NCI-H446 treated with DMSO at 0.1 percent for 48 hours (cell line): ENCODE data around the gene SLC38A4.

Experiments
- DNase-seq: peaks from one replicate; lab custom pipeline; 2025; lab: John Stamatoyannopoulos, UW

Gene SLC38A4

GRCh38 chr12:46814143-46814542 lies 11.7 kb downstream of the SLC38A4 start:
- DNase-seq, result no peak

DNA sequence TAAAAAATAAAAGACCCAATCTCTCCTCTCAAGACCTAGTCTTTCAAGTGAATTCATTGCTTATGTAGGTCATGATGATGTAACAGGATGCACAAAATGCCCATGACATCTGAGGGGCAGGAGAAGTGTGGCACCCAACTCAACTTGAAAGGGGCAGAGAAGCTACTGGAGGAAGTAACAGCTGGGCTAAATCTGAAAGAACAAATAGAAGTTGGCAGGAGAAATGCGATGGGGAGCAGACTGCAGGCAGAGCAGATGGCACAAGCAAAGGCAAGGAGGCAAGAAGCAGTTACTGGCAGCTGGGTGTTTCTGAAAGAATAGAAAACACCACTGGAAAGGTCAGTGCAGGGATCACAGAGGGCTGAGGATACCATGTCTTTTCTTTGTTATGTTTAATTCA lies 14.6 kb downstream of the SLC38A4 start:
- DNase-seq, result no peak

DNA sequence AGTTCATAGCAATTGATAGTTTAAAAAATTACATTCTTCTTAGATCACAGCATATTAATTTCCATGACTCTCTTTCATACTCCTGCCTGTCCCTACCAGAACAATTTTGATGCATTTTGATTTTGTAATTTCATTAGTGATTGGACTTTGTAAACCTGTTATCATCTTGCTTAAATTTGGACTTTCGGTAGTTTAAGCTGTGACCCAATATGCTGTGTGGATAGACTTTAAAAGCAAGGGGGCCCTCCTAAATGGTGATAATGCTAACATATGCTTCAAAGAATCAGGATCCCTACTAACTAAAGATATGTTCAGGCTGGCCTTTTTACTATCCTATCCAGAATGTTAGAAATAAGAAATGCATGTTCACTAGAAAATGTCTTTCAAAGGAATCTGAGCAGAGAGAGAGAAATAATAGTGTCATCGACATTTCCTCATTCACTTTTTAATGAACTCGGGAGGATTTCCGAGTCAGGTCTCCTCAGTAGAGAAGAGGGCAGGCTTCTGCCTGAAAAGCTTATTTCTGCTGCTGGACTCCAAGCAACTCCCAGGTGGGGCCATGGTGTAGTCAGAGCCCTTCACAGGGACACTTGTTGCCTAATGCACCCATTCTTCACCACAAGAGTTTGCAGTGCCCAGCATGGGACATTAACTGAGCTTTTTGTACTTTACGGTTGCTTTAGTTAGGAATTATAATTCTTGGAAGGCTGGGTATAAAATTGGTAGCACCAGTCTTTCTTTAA lies 16.7 kb downstream of the SLC38A4 start:
- no peak for DNase-seq

DNA sequence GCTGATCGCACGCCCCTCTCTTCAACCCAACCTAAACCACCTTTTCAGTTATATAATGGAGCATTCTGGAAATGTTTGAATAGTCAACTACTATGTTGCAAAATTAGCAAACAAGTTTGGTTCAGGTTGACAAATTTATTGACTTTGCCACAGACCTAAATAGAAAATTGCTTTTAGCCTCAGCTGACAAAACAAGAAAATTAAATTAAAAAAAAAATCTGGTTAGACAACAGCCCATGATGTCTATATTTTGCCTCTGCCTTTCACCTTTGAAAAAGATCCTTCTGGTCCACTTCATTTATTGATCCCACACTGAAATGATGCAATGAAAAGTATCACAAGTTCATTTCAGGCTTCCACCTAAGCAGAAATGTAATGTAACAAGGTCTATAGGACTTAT lies 17.5 kb downstream of the SLC38A4 start:
- no peak for DNase-seq

- no peak for DNase-seq
Observed at GRCh38 chr12:46804054-46804453, 21.7 kb downstream of the SLC38A4 start.

DNA sequence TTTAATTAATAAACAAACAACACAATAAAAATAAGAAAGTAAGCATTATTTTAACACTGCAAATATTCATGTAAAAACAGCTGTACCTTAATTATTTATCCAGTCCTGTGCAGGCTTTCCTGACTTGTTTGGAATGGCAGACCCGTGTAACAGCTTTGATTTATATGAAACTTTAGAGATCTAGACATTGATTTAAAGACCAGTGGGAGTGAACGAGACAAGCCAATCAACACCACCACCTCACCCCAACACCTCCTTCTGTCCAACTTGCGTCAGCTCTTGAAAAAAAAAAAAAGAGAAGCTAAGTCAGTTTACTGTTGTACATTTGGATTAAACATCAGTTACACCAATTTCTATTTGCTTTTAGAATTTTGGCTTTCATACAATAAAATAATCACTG lies 22.3 kb downstream of the SLC38A4 start:
- no peak for DNase-seq

DNA sequence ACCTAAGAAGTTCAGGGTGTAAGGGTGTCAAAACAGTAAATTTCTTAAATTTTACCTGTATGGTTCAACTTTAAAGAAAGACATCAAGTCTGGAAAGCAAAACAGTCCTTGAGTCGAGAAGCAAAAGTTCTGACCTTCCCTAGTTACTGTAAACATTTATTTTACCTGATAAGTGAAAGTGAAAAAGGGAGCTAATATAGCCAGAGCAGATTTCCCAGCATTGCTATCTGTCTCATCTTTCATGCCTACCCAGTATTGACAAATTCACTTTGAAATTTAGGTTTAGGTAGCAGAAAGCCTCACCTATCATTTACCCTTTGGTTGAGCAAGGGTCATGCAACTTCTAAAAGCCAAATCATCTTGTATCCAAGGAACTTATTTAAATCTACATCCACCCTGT lies 24.5 kb downstream of the SLC38A4 start:
- DNase-seq, result no peak

DNA sequence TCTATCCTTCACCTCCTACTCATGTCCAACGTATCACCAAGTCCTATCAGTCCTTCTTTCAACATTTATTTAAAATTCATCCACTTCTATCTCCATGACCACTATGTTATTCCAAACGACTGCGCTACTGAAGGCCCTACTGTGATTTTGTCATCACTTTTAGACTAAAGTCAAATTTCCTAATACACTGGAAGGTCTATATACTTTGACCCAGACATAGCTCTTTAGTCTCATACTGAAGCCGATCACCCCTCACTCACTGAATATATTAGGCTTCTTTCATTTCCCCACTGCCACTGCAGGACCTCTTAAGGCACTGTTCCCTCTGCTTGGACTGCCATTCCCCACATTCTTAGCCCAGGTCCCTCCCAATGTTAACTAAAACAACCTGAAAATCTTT lies 25.6 kb downstream of the SLC38A4 start:
- DNase-seq, result no peak

GRCh38 chr12:46798648-46799047 lies 27.1 kb downstream of the SLC38A4 start:
- DNase-seq, result no peak

DNA sequence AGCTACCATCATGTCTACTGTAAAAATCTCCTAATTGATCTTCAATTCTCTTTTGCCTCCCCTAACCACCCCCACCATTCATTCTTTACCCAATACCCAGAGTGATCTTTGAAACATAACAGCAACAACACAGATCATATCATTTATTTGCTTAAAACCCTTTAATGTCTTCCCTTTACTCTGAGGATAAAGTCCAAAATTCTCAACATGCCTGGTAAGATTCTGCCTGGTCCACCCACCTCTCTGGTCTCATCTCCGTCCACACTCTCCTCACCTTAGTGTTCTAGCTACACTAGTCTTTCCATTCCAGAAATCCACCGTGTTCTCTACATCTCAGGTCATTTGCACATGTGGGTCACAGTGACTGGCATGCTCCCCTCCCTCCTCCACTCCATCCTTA lies 27.7 kb downstream of the SLC38A4 start:
- DNase-seq, result no peak

DNA sequence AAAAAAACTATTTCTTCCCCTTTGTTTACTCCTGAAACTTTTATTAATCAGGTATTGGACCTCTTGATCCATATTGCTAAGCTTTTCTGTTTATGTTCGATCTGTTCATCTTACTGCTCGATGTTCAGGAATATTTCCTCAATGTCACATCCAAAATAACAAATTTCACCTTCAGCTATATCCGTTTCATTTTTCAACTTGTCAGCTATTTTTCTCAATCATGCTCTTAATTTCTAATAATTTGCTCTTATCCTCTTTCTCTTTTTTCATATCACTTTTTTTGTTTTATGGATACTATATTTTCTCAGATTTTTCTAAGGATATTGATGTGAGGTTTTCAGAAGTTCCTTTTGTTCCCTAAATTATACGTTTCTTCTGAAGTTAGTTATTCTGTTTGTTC lies 29.8 kb downstream of the SLC38A4 start:
- DNase-seq, result no peak

GRCh38 chr12:46794593-46795190 lies 31.1 kb downstream of the SLC38A4 start:
- DNase-seq, result no peak

- DNase-seq, result no peak
Observed at GRCh38 chr12:46792925-46793324, 32.9 kb downstream of the SLC38A4 start.

DNA sequence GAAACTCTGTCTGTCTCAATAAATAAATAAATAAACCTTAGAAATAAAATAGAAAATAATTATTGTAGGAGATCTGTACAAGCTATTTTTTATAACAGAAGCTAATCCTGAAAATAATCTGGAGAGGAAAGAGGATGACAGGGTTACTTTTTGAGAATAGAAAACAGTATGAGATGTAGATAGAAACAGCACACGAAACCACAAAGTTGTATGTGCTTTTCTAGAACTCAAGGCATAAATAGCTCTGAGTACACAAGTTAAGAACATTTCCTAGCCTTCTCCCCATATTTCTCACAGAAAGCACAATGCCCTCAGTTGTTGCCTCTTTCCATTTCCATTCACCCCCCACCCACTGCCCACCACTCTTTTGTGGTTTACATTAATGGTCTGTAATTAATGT lies 35.7 kb downstream of the SLC38A4 start:
- no peak for DNase-seq

DNA sequence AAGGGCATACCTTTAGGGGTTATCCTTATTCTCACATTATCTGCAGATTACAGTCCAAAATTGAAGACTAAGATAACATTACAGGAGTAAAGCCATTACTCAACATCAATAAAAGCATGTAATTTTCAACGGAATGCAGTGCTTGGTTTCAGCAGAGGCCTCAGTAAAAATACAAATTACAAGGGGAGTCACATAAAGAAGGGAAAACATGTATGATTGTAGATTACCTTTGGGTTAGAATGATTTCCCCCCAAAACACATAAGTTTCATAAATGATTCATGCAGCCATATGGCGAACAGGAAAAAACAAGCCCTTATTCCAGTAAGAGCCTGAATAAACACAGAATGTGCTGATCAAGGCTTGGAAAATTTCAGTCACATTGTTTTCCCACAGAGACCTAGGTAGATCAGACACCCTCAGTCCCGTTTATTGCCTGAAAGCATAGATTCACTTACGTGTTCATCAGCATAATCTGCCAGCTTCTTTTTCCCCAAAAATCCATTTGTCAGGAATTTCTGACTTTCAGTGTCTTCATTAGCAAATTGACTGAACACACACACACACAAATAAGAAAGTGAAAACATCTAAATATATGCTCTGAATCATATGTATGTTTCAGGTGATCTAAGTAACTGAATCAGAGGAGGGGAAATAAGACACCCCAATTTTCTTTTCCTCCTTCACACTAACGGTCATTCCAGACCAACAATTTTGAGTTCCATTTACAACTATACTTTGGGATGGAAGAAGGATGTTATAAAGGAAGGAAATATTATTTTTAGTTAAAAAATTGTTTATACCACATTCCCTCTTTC lies 37.5 kb downstream of the SLC38A4 start:
- DNase-seq, result no peak

- no peak for DNase-seq
Observed at GRCh38 chr12:46787496-46788055, 38.2 kb downstream of the SLC38A4 start.

- DNase-seq, result no peak
Observed at GRCh38 chr12:46786774-46787173, 39.0 kb downstream of the SLC38A4 start.

GRCh38 chr12:46785382-46785781 lies 40.4 kb downstream of the SLC38A4 start:
- DNase-seq, result no peak

- no peak for DNase-seq
Observed at GRCh38 chr12:46783871-46784270, 41.9 kb downstream of the SLC38A4 start.

GRCh38 chr12:46779879-46780278 lies 45.9 kb downstream of the SLC38A4 start:
- DNase-seq, result no peak

- DNase-seq, result no peak
Observed at GRCh38 chr12:46779063-46779462, 46.7 kb downstream of the SLC38A4 start.

- DNase-seq, result no peak
Observed at GRCh38 chr12:46778415-46778814, 47.4 kb downstream of the SLC38A4 start.

DNA sequence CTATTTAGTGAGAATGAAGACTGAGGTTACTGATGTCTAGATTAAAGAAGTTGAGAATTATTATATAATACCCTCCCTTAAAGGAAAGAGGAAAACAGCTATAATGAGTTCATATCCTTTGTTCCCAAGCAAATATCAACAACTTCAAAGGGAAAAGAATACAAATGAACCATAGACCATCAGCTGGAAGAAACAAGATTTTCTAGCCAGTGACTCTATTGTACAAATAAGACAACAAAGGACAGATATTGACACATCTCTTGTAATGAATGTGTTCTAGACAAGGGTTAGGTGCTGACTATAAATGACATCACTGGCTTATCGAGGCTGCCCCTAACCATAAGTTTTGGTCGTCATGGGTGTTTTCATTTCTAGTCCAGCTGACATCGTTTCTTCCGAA lies 48.2 kb downstream of the SLC38A4 start:
- DNase-seq, result no peak
